ENCODE data around the gene CD22.

The CD22 gene

GRCh38 chr19:35317464-35318043, 11.4 kb upstream of the CD22 start:
- H3K27me3 ChIP-seq (ENCODE audit: low read depth, low read length), result no peaks in the 10 kb centered on the region
- H3K27ac ChIP-seq (ENCODE audit: low read length), result no peak overlapping the region
- no peaks in the 10 kb centered on the region for H3K36me3 ChIP-seq (ENCODE audit: control insufficient read depth in 1 of 2, insufficient read depth in 2 of 2, low read length in 2 of 2)
- peaks cover 0 to 5% of the 10 kb centered on the region in 2 donors for H3K9me3 ChIP-seq (ENCODE audit: control insufficient read depth in 1 of 2, low read length in 2 of 2)
- no peak overlapping the region for H3K4me3 ChIP-seq (ENCODE audit: low read depth in 1 of 2, low read length in 2 of 2)
- no peaks in the 10 kb centered on the region for H3K4me1 ChIP-seq (ENCODE audit: control insufficient read depth in 1 of 2, insufficient read depth in 2 of 2, low read length in 2 of 2)

- peaks cover 0 to 5% of the 10 kb centered on the region in 2 donors for H3K9me3 ChIP-seq (ENCODE audit: control insufficient read depth in 1 of 2, low read length in 2 of 2)
- H3K4me3 ChIP-seq (ENCODE audit: low read depth in 1 of 2, low read length in 2 of 2), result no peak overlapping the region
- no peaks in the 10 kb centered on the region for H3K27me3 ChIP-seq (ENCODE audit: low read depth, low read length)
- no peak overlapping the region for H3K27ac ChIP-seq (ENCODE audit: low read length)
- H3K36me3 ChIP-seq (ENCODE audit: control insufficient read depth in 1 of 2, insufficient read depth in 2 of 2, low read length in 2 of 2), result no peaks in the 10 kb centered on the region
- H3K4me1 ChIP-seq (ENCODE audit: control insufficient read depth in 1 of 2, insufficient read depth in 2 of 2, low read length in 2 of 2), result no peaks in the 10 kb centered on the region
Measured at GRCh38 chr19:35318679-35319448, 10.1 kb upstream of the CD22 start.

- H3K36me3 ChIP-seq (ENCODE audit: control insufficient read depth in 1 of 2, insufficient read depth in 2 of 2, low read length in 2 of 2), result no peaks in the 10 kb centered on the region
- H3K9me3 ChIP-seq (ENCODE audit: control insufficient read depth in 1 of 2, low read length in 2 of 2), result peaks cover 0 to 5% of the 10 kb centered on the region in 2 donors
- no peaks in the 10 kb centered on the region for H3K4me1 ChIP-seq (ENCODE audit: control insufficient read depth in 1 of 2, insufficient read depth in 2 of 2, low read length in 2 of 2)
- no peak overlapping the region for H3K4me3 ChIP-seq (ENCODE audit: low read depth in 1 of 2, low read length in 2 of 2)
- no peaks in the 10 kb centered on the region for H3K27me3 ChIP-seq (ENCODE audit: low read depth, low read length)
- H3K27ac ChIP-seq (ENCODE audit: low read length), result no peak overlapping the region
Measured at GRCh38 chr19:35320065-35320713, 8.8 kb upstream of the CD22 start.

- peaks cover 0 to 5% of the 10 kb centered on the region in 2 donors for H3K9me3 ChIP-seq (ENCODE audit: control insufficient read depth in 1 of 2, low read length in 2 of 2)
- no peaks in the 10 kb centered on the region for H3K27me3 ChIP-seq (ENCODE audit: low read depth, low read length)
- H3K27ac ChIP-seq (ENCODE audit: low read length), result no peak overlapping the region
- H3K4me1 ChIP-seq (ENCODE audit: control insufficient read depth in 1 of 2, insufficient read depth in 2 of 2, low read length in 2 of 2), result no peaks in the 10 kb centered on the region
- H3K36me3 ChIP-seq (ENCODE audit: control insufficient read depth in 1 of 2, insufficient read depth in 2 of 2, low read length in 2 of 2), result no peaks in the 10 kb centered on the region
- no peak overlapping the region for H3K4me3 ChIP-seq (ENCODE audit: low read depth in 1 of 2, low read length in 2 of 2)
Measured at GRCh38 chr19:35321291-35321690, 7.7 kb upstream of the CD22 start.

- Histone ChIP-seq H3K4me3 (ENCODE audit: low read depth in 1 of 2, low read length in 2 of 2) (no peak overlapping the region), H3K9me3 (ENCODE audit: control insufficient read depth in 1 of 2, low read length in 2 of 2) (peaks cover 0 to 5% of the 10 kb centered on the region in 2 donors), H3K27me3 (ENCODE audit: low read depth, low read length) (no peaks in the 10 kb centered on the region), H3K27ac (ENCODE audit: low read length) (no peak overlapping the region), H3K36me3 (ENCODE audit: control insufficient read depth in 1 of 2, insufficient read depth in 2 of 2, low read length in 2 of 2) (no peaks in the 10 kb centered on the region), H3K4me1 (ENCODE audit: control insufficient read depth in 1 of 2, insufficient read depth in 2 of 2, low read length in 2 of 2) (no peaks in the 10 kb centered on the region)
Measured at GRCh38 chr19:35322014-35322413, 7.0 kb upstream of the CD22 start.

GRCh38 chr19:35327642-35328041, 1.3 kb upstream of the CD22 start:
- Histone ChIP-seq H3K36me3 (ENCODE audit: control insufficient read depth in 1 of 2, insufficient read depth in 2 of 2, low read length in 2 of 2) (no peaks in the 10 kb centered on the region), H3K4me3 (ENCODE audit: low read depth in 1 of 2, low read length in 2 of 2) (no peak overlapping the region), H3K4me1 (ENCODE audit: control insufficient read depth in 1 of 2, insufficient read depth in 2 of 2, low read length in 2 of 2) (no peaks in the 10 kb centered on the region), H3K27ac (ENCODE audit: low read length) (no peak overlapping the region), H3K9me3 (ENCODE audit: control insufficient read depth in 1 of 2, low read length in 2 of 2) (no peaks in the 10 kb centered on the region), H3K27me3 (ENCODE audit: low read depth, low read length) (no peaks in the 10 kb centered on the region)

GRCh38 chr19:35329323-35329722, 336 bp downstream of the CD22 start:
- Histone ChIP-seq H3K36me3 (ENCODE audit: control insufficient read depth in 1 of 2, insufficient read depth in 2 of 2, low read length in 2 of 2) (no peaks in the 10 kb centered on the region), H3K27me3 (ENCODE audit: low read depth, low read length) (no peaks in the 10 kb centered on the region), H3K27ac (ENCODE audit: low read length) (no peak overlapping the region), H3K9me3 (ENCODE audit: control insufficient read depth in 1 of 2, low read length in 2 of 2) (no peaks in the 10 kb centered on the region), H3K4me3 (ENCODE audit: low read depth in 1 of 2, low read length in 2 of 2) (no peak overlapping the region), H3K4me1 (ENCODE audit: control insufficient read depth in 1 of 2, insufficient read depth in 2 of 2, low read length in 2 of 2) (no peaks in the 10 kb centered on the region)

GRCh38 chr19:35330475-35330874, 1.5 kb downstream of the CD22 start:
- Histone ChIP-seq H3K4me3 (ENCODE audit: low read depth in 1 of 2, low read length in 2 of 2) (no peak overlapping the region), H3K4me1 (ENCODE audit: control insufficient read depth in 1 of 2, insufficient read depth in 2 of 2, low read length in 2 of 2) (no peaks in the 10 kb centered on the region), H3K36me3 (ENCODE audit: control insufficient read depth in 1 of 2, insufficient read depth in 2 of 2, low read length in 2 of 2) (no peaks in the 10 kb centered on the region), H3K27ac (ENCODE audit: low read length) (no peak overlapping the region), H3K27me3 (ENCODE audit: low read depth, low read length) (no peaks in the 10 kb centered on the region), H3K9me3 (ENCODE audit: control insufficient read depth in 1 of 2, low read length in 2 of 2) (no peaks in the 10 kb centered on the region)

- Histone ChIP-seq H3K36me3 (ENCODE audit: control insufficient read depth in 1 of 2, insufficient read depth in 2 of 2, low read length in 2 of 2) (no peaks in the 10 kb centered on the region), H3K27me3 (ENCODE audit: low read depth, low read length) (no peaks in the 10 kb centered on the region), H3K4me1 (ENCODE audit: control insufficient read depth in 1 of 2, insufficient read depth in 2 of 2, low read length in 2 of 2) (no peaks in the 10 kb centered on the region), H3K27ac (ENCODE audit: low read length) (no peak overlapping the region), H3K9me3 (ENCODE audit: control insufficient read depth in 1 of 2, low read length in 2 of 2) (no peaks in the 10 kb centered on the region), H3K4me3 (ENCODE audit: low read depth in 1 of 2, low read length in 2 of 2) (no peak overlapping the region)
Measured at GRCh38 chr19:35331551-35332214, 2.7 kb downstream of the CD22 start.

- no peaks in the 10 kb centered on the region for H3K27me3 ChIP-seq (ENCODE audit: low read depth, low read length)
- H3K27ac ChIP-seq (ENCODE audit: low read length), result no peak overlapping the region
- no peaks in the 10 kb centered on the region for H3K9me3 ChIP-seq (ENCODE audit: control insufficient read depth in 1 of 2, low read length in 2 of 2)
- no peaks in the 10 kb centered on the region for H3K4me1 ChIP-seq (ENCODE audit: control insufficient read depth in 1 of 2, insufficient read depth in 2 of 2, low read length in 2 of 2)
- no peak overlapping the region for H3K4me3 ChIP-seq (ENCODE audit: low read depth in 1 of 2, low read length in 2 of 2)
- H3K36me3 ChIP-seq (ENCODE audit: control insufficient read depth in 1 of 2, insufficient read depth in 2 of 2, low read length in 2 of 2), result no peaks in the 10 kb centered on the region
Measured at GRCh38 chr19:35332817-35333216, 3.8 kb downstream of the CD22 start.

- H3K27me3 ChIP-seq (ENCODE audit: low read depth, low read length), result no peaks in the 10 kb centered on the region
- no peaks in the 10 kb centered on the region for H3K9me3 ChIP-seq (ENCODE audit: control insufficient read depth in 1 of 2, low read length in 2 of 2)
- no peaks in the 10 kb centered on the region for H3K4me1 ChIP-seq (ENCODE audit: control insufficient read depth in 1 of 2, insufficient read depth in 2 of 2, low read length in 2 of 2)
- no peak overlapping the region for H3K4me3 ChIP-seq (ENCODE audit: low read depth in 1 of 2, low read length in 2 of 2)
- H3K27ac ChIP-seq (ENCODE audit: low read length), result no peak overlapping the region
- no peaks in the 10 kb centered on the region for H3K36me3 ChIP-seq (ENCODE audit: control insufficient read depth in 1 of 2, insufficient read depth in 2 of 2, low read length in 2 of 2)
Measured at GRCh38 chr19:35334144-35334753, 5.3 kb downstream of the CD22 start.
